ENCODE results near the gene CEP120.
"Not testable (repeated sequence)": the region's sequence is repeated elsewhere in the genome, so short reads cannot be mapped to it uniquely, and the experiment has no call there.

Gene CEP120

DNA sequence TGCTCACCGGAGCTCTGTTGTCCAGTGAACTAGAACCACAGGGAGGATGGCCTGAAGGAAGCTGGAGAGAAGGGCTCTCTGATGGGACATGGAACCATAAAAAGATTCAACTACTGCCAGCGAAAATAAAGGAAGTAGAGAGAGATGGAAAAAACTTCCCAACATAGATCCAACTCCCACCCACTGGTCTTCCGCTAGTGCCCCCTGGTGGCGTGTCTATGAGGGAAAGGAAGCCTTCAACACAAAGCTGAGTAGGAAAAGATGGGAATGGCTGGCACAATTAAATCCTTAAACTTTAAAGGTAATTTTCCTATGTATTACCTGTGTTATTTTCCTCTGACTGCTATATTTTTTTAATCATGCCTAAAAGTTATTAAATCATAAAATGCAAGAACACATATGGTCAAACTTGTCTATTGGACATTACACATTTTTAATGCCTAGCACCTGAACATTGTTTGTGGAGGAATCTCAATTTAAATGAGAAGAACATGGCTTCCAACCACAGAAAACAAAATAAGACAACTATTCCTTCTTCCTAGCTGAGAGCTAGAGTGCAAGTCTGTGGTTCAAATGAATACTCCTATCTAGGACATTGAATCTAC lies 51.5 kb downstream of the CEP120 start:
- peak; percentile 4 for DNase-seq

DNA sequence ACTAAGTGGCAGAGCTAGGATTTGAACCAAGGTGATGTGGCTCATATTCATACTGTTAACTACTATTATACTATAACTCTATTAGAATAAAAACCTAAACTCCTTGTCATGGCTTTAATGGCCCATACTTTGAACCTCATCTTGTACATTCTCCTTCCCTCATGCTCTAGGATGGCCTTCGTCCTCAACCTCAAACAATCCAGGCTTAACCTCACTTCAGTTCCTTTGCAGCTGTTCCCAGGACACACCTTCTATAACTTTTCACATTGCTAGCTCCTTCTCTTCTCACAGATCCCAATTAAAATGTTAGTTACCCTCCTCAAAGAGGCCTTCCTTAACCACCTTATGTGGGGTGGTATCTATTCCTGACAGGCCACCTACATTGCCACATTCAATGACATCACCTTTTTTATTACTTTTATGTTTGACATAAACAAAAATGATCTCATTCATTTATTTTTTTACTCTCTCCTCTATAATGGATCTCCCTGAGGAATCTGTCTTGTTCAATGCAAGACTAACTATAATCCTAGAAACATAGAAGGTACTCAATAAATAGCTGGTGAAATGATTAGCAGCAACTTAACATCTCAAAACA lies 53.7 kb downstream of the CEP120 start:
- DNase-seq, result no peak

DNA sequence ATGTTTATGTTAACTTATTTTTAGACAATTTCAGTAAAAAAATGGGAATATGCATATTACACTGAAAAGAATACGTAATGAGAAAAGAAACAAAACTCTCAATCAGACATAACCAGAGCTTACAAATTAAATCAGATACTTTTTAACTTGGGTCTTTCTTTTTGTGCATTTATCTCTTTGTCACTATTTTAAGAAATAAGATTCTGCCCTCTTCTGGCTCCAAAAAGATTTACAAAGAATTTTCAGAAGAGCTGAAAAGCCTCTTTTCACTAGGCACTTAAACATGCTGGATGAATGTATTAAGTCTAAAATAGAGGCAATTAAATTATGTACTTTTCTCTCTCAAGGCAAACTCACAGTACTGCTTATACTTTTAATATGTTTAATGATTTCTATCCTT lies 55.5 kb downstream of the CEP120 start:
- DNase-seq, result no peak

DNA sequence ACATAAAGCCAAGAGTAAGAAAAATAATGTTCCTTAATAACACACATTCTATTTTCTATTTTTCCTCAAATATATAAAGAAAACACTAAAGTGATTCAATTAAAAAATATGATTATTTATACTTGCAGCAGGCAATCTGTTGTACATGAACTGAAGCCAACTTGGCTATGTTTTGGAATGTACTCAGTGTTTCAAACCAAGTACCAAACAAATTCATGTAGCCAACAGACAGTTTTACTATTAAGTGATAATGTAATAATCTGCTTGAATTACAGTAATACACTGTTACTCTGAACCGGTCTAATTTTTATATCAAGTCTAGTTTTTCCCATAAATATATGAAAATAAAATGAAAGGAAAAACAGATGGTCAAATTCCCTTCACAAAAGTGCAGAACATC lies 58.0 kb downstream of the CEP120 start:
- DNase-seq, result no peak

DNA sequence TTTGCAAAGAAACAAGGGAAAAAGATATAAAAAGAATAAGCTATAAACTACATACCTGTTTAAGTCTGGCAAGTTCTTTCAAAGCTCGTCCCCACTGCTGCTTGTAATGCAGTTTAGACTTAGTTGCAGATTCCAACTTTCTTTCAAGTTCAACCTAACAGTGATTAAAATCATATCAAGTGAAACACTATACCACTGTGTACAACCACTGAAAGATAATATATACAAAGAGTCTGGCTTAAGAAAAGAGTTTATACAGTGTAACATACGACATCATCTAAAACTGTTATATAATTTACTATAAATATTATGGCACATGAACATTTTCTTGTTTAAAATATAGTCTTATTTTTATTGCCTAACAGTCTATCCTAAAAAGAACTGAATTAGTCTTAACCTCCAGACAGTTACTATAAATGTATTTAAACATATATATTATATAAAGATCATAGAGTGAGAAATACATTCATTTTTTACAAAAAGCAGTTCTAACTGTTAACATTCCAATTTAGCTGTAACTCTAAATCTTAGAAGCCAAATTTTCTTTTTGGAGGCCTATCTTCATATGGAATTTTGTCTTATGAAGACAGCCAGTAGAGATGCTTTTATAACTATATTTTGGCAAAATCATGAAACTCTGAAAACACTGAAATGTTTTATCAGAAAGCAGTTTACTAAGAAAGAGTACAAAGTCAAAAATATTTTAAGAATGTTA lies 58.6 kb downstream of the CEP120 start:
- no peak for DNase-seq

DNA sequence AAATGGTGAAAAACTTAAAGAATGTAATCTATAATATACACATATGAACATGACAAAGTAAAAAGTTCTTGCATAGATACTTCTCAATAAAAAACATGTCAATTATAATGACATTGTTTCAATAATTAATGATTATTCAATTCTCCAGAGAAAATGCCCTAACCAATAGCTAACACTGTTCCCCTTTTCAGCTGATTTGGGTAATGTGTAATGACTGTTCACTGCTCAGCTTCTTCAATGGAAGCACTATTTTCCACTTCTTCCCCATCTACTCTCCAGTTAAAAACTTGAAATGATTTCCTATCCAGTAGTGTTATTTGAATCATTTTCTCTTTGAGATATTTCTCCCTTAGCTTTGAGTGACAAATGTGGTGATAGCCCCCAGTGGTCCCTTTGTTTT lies 62.3 kb downstream of the CEP120 start:
- no peak for DNase-seq

DNA sequence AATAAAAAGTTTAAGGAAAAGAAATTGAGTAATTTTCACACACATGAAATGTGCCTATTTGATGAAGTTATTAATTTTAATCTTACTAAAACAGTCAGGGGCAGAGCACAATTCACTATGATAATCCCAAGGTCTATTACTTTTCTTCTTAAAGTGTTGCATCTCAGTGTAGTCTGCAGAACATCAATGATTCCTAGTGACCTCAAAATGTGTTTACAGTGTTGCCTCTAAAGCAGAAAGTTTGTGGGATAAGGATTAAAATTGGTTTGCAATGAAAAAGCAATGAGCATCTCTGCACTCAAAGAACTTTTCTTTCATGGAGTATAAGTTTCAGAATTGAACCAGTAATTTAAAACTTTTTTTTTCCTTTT lies 63.0 kb downstream of the CEP120 start:
- DNase-seq, result no peak

DNA sequence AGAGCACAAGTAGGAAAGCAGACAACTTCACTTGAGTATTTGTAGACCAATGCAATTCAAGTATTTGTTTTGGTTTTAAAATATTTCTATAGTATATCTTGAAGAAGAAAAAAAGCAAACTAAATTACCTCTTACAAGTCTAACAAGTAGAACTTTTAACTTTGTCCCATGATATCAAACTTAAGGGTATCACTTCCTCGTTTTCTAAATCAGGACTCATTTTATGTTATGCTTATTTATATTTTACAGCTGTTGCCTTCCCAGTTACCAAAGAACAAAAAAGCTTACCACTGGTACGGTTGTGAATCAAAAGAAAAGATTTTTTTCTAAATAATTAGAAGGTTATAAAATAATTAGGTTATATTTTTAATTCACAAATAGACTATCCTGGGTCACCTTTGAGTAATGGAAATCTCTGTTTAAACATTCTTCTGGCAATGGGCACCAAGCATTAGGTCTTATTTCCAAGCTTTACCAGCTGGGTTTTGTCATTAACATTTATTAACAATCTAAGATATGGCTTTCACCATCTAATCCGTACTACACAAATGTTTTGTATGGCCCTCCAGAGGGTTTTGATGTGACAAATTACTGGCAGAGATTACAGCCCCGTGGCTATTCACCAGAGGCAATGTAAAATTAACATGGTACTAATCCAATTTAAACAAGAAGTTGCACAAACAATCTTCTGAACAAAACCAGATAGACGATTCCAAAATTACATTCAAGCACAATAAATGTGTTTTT lies 63.6 kb downstream of the CEP120 start:
- DNase-seq, result no peak

DNA sequence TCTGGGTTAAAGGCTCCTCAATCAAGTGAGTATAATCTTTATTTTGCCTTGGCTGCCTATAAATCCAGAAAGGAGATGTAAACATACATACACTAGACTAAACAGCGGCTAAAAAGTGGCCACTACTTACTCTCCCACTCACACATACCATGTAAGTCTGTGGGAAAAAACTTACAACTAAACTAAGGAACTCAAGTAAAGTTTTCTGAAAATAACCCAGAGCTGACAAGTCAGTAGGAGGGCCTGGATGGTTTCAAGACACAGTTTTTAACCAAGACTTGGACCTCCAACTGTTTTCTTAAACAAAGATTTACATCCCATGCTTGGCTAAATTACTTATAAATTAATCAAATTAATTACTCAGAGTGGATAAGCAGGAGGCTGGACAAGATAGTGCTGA lies 64.5 kb downstream of the CEP120 start:
- DNase-seq, result no peak

DNA sequence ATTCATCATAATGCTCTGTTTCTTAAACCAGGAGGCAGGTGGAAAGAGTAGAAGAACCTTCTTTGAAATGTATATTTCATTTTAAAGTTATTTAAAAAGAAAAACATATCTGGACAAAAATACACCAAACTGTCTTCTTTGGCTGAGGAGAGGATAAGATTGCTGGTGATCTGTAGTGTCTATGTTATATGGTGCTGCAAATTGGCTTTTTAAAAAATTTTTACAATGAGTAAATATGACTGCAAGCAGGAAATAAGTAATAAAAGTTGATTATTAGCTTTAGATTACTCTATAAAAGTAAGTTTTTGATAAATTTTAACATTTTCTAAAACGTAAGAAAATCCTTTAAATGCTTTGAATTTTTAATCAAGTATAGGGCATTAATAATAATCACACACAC lies 64.9 kb downstream of the CEP120 start:
- DNase-seq, result no peak

DNA sequence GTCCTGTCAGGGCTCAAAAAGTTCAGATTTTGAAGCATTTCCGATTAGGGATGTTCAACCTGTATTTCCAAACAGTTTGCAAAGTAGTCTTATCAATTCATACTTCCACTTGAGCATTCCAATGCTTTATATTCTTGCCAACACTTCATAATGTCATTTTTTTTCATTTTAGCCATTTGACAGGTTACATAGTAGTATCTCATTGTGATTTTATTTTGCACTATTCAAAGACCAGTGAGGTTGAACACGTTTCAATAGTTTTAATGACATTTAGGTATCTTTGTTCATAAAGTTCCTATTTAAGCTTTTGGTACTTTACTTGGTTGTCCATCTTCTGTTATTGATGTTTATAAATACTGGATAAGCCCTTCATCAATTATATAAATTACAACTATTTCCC lies 71.4 kb downstream of the CEP120 start:
- DNase-seq, result no peak

DNA sequence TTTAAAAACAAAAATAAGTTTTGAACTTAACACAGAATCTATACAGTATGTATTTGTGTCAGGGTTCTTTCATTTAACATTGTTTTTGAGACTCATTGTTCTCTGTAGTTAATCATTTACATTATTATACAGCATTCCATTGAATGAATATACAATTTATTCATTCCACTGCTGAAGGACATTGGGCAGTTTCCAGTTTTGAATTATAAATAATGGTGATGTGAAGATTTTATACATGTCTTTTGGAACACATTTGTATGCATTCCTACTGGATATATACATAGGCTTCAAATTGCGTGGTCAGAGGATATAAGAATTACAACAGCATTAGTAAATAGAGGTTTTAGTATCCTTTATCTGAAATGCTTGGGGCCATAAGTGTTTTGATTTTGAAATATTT lies 72.0 kb downstream of the CEP120 start:
- DNase-seq, result no peak

DNA sequence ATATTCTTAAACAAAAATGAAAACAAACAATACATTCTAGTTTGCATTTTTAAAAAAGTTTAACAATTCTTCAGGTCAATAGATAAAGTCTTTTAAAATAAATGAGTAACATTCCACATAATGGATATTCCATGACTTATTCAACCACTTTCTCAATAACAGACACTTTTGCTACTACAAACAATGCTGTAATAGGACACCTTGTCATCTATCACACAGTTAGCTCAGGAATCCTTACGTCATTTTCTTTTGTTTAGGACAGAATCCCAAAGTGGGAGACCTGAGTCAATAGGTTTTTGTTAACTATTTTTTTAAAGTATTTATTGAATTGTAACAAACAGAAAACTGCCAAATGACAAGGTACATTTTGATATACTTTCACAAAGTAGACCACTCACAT lies 72.5 kb downstream of the CEP120 start:
- DNase-seq, result no peak

DNA sequence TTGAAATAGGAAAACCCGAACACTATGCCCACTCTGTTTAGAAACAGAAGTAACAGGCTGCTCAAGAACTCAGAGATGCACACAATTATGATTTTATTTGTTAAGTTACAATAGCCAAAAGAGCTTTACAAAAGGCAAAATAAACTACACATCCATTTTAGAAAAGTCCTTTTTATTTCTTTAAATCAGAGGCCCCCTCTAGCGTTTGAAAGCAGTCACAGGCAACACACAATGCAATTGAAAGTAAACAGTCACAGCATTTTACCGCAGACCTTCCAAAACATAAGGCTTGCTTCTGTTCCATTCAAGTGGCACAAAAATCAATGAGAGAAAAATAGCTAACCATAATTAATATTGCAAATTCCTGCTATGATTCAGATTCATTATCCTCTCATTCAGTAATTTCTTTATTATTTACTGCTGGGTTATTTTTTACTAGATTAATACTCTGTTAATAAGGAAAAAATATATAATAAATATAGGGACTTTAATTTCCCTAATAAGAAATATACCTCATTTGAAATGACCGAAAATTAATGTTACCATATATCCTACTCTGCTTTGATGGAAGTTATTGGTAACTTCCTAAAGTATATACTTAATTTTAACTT lies 78.3 kb downstream of the CEP120 start:
- no peak for DNase-seq

DNA sequence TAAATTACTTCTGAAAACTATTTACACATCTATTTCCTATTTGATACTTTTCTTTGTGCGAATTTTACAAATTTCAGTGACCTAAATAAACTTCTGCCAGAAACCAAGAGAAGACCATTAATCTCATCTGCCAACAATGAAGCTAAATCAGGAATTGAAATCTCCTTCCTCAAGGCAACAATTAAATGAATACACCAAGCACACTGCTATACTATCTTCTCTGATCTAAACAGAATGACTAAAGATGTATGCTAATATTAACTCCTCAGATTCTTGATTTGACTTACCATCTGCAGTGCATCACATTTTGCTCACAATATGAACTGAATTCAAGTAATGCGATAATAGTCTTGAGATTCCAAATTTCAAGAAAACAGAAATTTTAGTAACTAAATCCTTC lies 82.3 kb downstream of the CEP120 start:
- DNase-seq, result no peak

DNA sequence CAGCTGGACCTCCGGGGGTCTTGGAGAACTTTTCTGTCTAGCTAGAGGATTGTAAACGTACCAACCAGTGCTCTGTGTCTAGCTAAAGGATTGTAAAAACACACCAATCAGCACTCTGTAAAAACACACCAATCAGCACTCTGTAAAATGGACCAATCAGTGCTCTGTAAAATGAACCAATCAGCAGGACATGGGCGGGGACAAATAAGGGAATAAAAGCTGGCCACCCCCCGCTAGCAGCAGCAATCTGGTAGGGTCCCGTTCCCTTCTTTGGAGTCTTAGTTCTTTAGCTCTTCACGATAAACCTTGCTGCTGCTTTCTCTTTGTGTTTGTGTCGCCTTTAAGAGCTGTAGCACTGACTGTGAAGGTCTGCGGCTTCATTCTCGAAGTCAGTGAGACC lies 114.8 kb downstream of the CEP120 start:
- DNase-seq, result not testable (repeated sequence)

DNA sequence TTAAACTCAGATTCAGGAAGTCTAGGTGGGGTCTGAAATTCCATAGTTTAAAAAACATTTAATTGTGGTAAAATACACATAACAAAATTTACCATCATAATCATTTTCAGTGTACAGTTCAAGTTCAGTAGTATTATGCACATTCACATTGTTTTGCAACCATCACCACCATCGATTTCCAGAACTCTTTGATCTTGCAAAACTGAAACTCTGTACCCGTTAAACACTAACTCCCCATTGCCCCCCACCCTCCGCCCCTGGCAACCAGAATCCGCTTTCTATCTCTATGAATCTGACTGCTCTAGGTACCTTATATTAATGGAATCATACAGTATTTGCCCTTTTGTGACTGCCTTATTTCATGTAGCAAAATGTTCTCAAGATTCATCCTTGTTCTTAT lies 117.5 kb downstream of the CEP120 start:
- DNase-seq, result no peak

DNA sequence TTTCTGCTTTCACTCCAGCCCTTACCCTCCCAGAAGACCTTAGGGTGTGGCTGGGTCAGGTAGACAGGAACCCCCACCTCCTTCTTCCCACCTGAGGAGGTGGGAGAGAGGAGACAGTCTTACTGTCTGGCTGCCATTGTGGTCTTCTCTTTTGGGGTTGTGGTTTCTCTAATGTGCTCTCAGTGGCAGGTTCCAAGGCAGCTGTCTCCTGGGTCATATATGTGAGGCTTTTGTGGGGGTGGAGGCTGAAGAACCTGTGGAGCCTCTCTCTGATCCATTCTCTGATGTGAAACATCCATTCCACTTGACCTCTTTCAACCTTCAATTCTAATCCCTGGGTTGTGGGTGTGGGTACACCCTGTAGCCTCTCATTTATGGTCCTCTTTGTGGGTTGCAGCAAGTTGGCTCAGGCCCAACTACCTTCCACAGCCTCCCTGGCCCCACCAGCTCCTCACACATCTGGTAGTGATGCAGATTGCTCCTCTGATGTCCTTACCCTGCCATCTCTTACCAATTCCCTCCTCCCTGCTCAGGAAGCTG lies 118.4 kb downstream of the CEP120 start:
- no peak for DNase-seq

DNA sequence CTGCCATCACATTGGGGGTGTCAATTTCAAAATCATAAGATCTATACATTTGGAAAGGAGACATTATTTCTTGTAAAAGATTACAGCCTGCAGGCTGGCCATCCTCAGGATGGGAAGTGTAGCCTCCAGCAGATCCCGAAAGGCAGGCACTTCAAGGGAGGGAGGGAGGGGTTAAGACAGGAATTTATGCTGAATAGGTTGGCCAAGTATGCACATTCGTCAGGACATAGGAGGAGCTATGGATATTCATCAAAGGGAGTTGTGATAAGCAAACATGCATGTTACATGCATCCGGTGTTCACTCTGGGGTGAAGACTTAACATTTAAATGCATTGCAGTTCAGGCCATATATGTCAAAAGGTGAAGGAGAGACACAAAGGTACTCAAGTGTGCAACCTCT lies 119.4 kb downstream of the CEP120 start:
- DNase-seq, result no peak

DNA sequence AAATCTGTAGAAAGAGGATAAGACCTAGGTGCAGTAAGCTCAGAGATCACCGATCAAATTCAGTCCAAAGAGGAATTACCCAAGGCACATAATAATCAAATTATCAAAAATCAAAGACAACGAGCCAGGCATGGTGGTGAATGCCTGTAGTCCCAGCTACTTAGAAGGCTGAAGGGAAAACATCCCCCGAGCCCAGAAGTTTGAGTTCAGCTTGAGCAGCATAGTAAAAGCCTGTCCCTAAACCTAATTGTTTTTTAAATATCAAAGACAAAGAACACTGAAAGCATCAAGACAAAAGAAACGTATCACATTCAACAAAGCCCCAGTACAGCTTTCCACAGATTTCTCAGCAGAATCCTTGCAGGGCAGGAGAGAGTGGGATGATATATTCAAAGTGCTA lies 122.9 kb downstream of the CEP120 start:
- DNase-seq, result no peak

DNA sequence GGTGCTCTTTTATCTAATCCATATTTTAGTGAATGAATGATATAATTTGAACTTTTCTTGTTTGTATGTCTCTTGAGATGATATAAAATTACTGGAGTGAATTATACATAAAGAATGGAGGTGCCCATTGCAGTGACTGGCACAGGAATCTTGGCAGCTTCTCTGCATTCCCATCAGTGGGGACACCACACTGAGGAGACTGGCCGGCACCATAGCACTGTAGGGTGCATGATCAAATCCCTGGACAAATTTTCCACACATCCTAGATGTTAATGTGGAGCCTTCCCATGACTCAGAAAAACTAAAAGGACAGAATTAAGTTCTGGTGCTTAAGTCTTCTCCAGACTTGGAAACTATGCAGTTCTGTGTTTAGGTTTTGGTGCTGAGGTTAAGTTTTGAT lies 124.1 kb downstream of the CEP120 start:
- no peak for DNase-seq

DNA sequence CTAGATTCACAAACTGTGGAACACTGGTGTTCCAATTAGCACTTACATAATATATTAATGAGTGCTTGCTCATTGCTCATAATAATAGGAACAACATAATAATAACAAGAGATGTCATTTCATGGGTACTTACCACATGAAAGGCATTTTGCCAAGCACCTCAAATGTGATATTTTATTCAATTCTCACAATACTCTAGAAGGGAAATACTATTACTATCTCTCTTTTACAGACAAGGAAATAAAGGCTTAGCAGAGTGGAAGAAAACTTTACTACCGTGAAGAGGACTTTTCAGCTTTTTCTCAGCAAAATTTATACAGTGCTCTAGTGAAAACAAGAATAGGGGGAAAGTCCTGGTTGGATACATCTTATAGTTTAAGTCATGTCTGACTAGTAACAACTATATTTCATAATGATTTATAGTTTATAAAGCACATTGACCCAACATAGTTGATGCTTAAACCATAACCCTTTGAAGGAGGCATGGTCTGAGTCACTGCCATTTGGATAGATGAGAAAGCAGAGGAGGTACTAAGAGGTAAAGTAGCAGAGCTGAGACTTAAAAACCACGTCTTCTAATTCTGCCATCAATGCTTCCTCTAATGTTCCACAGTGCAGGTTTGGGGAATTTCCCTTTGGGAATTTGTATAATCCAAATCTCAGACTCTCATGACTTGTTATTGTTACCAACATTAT lies 124.7 kb downstream of the CEP120 start:
- DNase-seq, result no peak

DNA sequence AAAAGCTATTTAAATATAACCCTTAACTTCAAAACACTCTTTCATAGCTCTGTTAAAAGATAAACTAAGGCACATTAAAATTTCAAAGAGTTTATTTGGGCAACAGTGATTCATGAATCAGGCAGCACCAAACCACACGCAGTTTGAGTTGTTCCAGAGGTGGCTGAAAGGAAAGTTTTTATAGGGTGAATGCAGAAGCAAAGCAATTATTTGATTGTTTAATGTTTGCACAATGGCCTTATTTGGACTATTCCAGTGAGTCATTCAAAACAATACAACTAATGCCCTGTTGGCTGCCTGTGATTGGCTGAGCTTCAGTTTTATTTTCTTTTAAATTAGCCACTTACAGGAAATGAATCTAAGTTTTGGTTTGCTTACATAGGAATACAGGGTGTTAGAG lies 125.3 kb downstream of the CEP120 start:
- DNase-seq, result no peak

Measured in NCI-H1092 (cell line).